Adrenal gland (tissue), 5 donors: Measurements from ENCODE around the gene TNS3.

Source experiments
- CTCF ChIP-seq, 6 experiments: fragments of 450-650 bp in 4 of 6; fragments of 200-600 bp in 2 of 6; sonication (generic) in 1 of 6; IDR thresholded peaks; 1 replicate in 5 of 6; 2 replicates in 1 of 6; pipeline versions ENCODE4 v1.5.1 to v1.8.0; 2016 to 2021; ENCODE audit warnings: antibody characterized with exemption in 6 of 6, mild to moderate bottlenecking in 2 of 6, moderate library complexity in 1 of 6
- POLR2A ChIP-seq, 2 donors: fragments of 450-650 bp; IDR thresholded peaks; one replicate each; pipeline ENCODE4 v1.6.1; 2017; ENCODE audit warnings: antibody characterized with exemption in 2 of 2, mild to moderate bottlenecking in 2 of 2, moderate library complexity in 1 of 2
- donor health status: DM: no; HTN: no; CAD: no.

- peak; percentile 35 to 78 (median 67) for TF ChIP-seq CTCF (IDR thresholded peaks at IDR 0.05)
- peak in 1 of 2 donors; percentile 54 for TF ChIP-seq POLR2A (IDR thresholded peaks at IDR 0.05)
These were observed 189.6 kb downstream of the TNS3 start for GRCh38 chr7:47392241-47392759.
